ENCODE data around the gene KCNN1. TPM values are rescaled to one million over a fixed set of nuclear protein-coding genes. Genes with fewer than 3 reads are reported as not detected.
A peak's percentile ranks its signal among the peaks of the same experiment; 100 is the strongest.

The KCNN1 gene
- total RNA-seq, 2 experiments from 2014 or later: not detected

GRCh38 chr19:17937371-17937900 is 29.5 kb upstream of the KCNN1 start:
- Mint-ChIP-seq H3K4me1 (peaks cover 17% of the 10 kb centered on the region), H3K27ac (no peak overlapping the region), H3K36me3 (ENCODE audit: low read depth) (peaks cover 7% of the 10 kb centered on the region), H3K4me3 (no peak overlapping the region), H3K9me3 (no peaks in the 10 kb centered on the region), H3K27me3 (no peaks in the 10 kb centered on the region)
- ChIA-PET CTCF (interaction anchor here (0.7 to 10.3 kb wide), 24 partner anchors 8 to 342 kb away, joined by 3 to 326 read pairs (median 4); partner anchors contain the start of genes JAK3, PIK3R2, RPL18A and SLC5A5), POLR2A (interaction anchor here (1.2 kb wide), 1 partner anchor 60 kb away, joined by 5 read pairs; no protein-coding TSS in a partner anchor)
- DNase-seq: no peak

GRCh38 chr19:17938092-17938845 is 28.6 kb upstream of the KCNN1 start:
- DNase-seq: peak; percentile 86
- Mint-ChIP-seq H3K27me3 (no peaks in the 10 kb centered on the region), H3K36me3 (ENCODE audit: low read depth) (peaks cover 7% of the 10 kb centered on the region), H3K4me3 (no peak overlapping the region), H3K4me1 (peaks cover 13% of the 10 kb centered on the region), H3K9me3 (no peaks in the 10 kb centered on the region), H3K27ac (no peak overlapping the region)
- ChIA-PET POLR2A (interaction anchor here (0.7 to 1.2 kb wide), 2 partner anchors 57 to 59 kb away, joined by 5 to 11 read pairs; no protein-coding TSS in a partner anchor), CTCF (interaction anchor here (0.6 to 10.3 kb wide), 27 partner anchors 9 to 341 kb away, joined by 3 to 326 read pairs (median 4); partner anchors contain the start of genes JAK3, PIK3R2, RPL18A and SLC5A5)

- ChIA-PET POLR2A (interaction anchor here (0.6 kb wide), 1 partner anchor 9 kb away, joined by 3 read pairs; the partner anchor contains the start of gene CCDC124), CTCF (interaction anchor here (1.1 to 6.8 kb wide), 3 partner anchors 9 to 54 kb away, joined by 4 to 44 read pairs (median 5); partner anchors contain the start of gene CCDC124)
- H3K9me3 Mint-ChIP-seq: no peaks in the 10 kb centered on the region
- no peak for DNase-seq
- H3K4me1 Mint-ChIP-seq: peaks cover 17% of the 10 kb centered on the region
- no peak overlapping the region for H3K4me3 Mint-ChIP-seq
- H3K27me3 Mint-ChIP-seq: no peaks in the 10 kb centered on the region
- H3K27ac Mint-ChIP-seq: no peak overlapping the region
- H3K36me3 Mint-ChIP-seq (ENCODE audit: low read depth): peaks cover 8% of the 10 kb centered on the region
These were observed 24.7 kb upstream of the KCNN1 start for GRCh38 chr19:17942181-17942580.

- ChIA-PET POLR2A (interaction anchor here (0.6 kb wide), 1 partner anchor 10 kb away, joined by 3 read pairs; the partner anchor contains the start of gene CCDC124), CTCF (interaction anchor here (1.1 to 6.8 kb wide), 3 partner anchors 10 to 54 kb away, joined by 4 to 44 read pairs (median 5); partner anchors contain the start of gene CCDC124)
- Mint-ChIP-seq H3K9me3 (no peaks in the 10 kb centered on the region), H3K4me1 (peaks cover 19% of the 10 kb centered on the region), H3K27me3 (no peaks in the 10 kb centered on the region), H3K27ac (no peak overlapping the region), H3K4me3 (no peak overlapping the region), H3K36me3 (ENCODE audit: low read depth) (peaks cover 6% of the 10 kb centered on the region)
- no peak for DNase-seq
These were observed 24.2 kb upstream of the KCNN1 start for GRCh38 chr19:17942582-17943273.

GRCh38 chr19:17943274-17944221 is 23.4 kb upstream of the KCNN1 start:
- Mint-ChIP-seq H3K9me3 (no peaks in the 10 kb centered on the region), H3K27me3 (no peaks in the 10 kb centered on the region), H3K4me3 (no peak overlapping the region), H3K27ac (no peak overlapping the region), H3K36me3 (ENCODE audit: low read depth) (peaks cover 4% of the 10 kb centered on the region), H3K4me1 (peaks cover 19% of the 10 kb centered on the region)
- DNase-seq: no peak
- POLR2A ChIA-PET: no interaction called here
- CTCF ChIA-PET: interaction anchor here (1.2 to 6.8 kb wide), 3 partner anchors 10 to 84 kb away, joined by 3 to 44 read pairs (median 5); partner anchors contain the start of genes CCDC124 and RPL18A

GRCh38 chr19:17944301-17944700 is 22.6 kb upstream of the KCNN1 start:
- Mint-ChIP-seq H3K9me3 (no peaks in the 10 kb centered on the region), H3K36me3 (ENCODE audit: low read depth) (peaks cover 4% of the 10 kb centered on the region), H3K27me3 (peaks cover 6% of the 10 kb centered on the region), H3K4me1 (peaks cover 27% of the 10 kb centered on the region), H3K27ac (no peak overlapping the region), H3K4me3 (no peak overlapping the region)
- DNase-seq: no peak
- POLR2A ChIA-PET: no interaction called here
- CTCF ChIA-PET: interaction anchor here (1.2 to 6.8 kb wide), 2 partner anchors 11 to 85 kb away, joined by 3 to 44 read pairs; partner anchors contain the start of genes CCDC124 and RPL18A

- Mint-ChIP-seq H3K27me3 (peaks cover 32% of the 10 kb centered on the region), H3K36me3 (ENCODE audit: low read depth) (peaks cover 2% of the 10 kb centered on the region), H3K4me1 (peaks cover 46% of the 10 kb centered on the region), H3K27ac (peak overlapping the region; percentile 80), H3K4me3 (peak overlapping the region; percentile 76), H3K9me3 (no peaks in the 10 kb centered on the region)
- DNase-seq: no peak
- POLR2A ChIA-PET: no interaction called here
- CTCF ChIA-PET: interaction anchor here (0.6 to 6.8 kb wide), 8 partner anchors 9 to 640 kb away, joined by 3 to 44 read pairs (median 4); partner anchors contain the start of genes CCDC124 and RPL18A
These were observed 19.7 kb upstream of the KCNN1 start for GRCh38 chr19:17946965-17947784.

GRCh38 chr19:17947815-17948513 is 18.9 kb upstream of the KCNN1 start:
- Mint-ChIP-seq H3K27ac (peak overlapping the region; percentile 54), H3K9me3 (no peaks in the 10 kb centered on the region), H3K4me3 (peak overlapping the region; percentile 76), H3K36me3 (ENCODE audit: low read depth) (peaks cover 2% of the 10 kb centered on the region), H3K27me3 (peaks cover 37% of the 10 kb centered on the region), H3K4me1 (peaks cover 47% of the 10 kb centered on the region)
- CTCF ChIA-PET: interaction anchor here (0.6 to 6.8 kb wide), 4 partner anchors 10 to 564 kb away, joined by 3 to 44 read pairs (median 8); partner anchors contain the start of gene CCDC124
- POLR2A ChIA-PET: no interaction called here
- peak; percentile 92 for DNase-seq

- Mint-ChIP-seq H3K4me3 (peak overlapping the region; percentile 59), H3K27me3 (peaks cover 42% of the 10 kb centered on the region), H3K27ac (peak overlapping the region; percentile 54), H3K4me1 (peaks cover 47% of the 10 kb centered on the region), H3K9me3 (no peaks in the 10 kb centered on the region), H3K36me3 (ENCODE audit: low read depth) (peaks cover 2% of the 10 kb centered on the region)
- no peak for DNase-seq
- POLR2A ChIA-PET: no interaction called here
- CTCF ChIA-PET: interaction anchor here (0.7 to 1.4 kb wide), 2 partner anchors 22 to 49 kb away, joined by 3 to 4 read pairs; no protein-coding TSS in a partner anchor
These were observed 18.4 kb upstream of the KCNN1 start for GRCh38 chr19:17948514-17948900.
